SIG-M5 treated with dmso at 0.1 percent for 504 hours (cell line): ENCODE results near the gene ALPK3.

Experiments used
- DNase-seq: peaks from one replicate; lab custom pipeline; 2025; ENCODE audit not compliant: unreplicated experiment; lab: John Stamatoyannopoulos, UW

The ALPK3 gene

GRCh38 chr15:84840741-84841429 lies 23.7 kb downstream of the ALPK3 start:
- DNase-seq = no peak

- DNase-seq = no peak
These were observed 25.6 kb downstream of the ALPK3 start for GRCh38 chr15:84842781-84843180.

- DNase-seq = no peak
These were observed 27.8 kb downstream of the ALPK3 start for GRCh38 chr15:84844964-84845363.

GRCh38 chr15:84845631-84846030 lies 28.5 kb downstream of the ALPK3 start:
- DNase-seq = peak; percentile 32

GRCh38 chr15:84846269-84846668 lies 29.1 kb downstream of the ALPK3 start:
- DNase-seq = no peak

- DNase-seq = no peak
These were observed 30.2 kb downstream of the ALPK3 start for GRCh38 chr15:84847382-84847781.

GRCh38 chr15:84852212-84852611 lies 35.1 kb downstream of the ALPK3 start:
- DNase-seq = no peak

- DNase-seq = no peak
These were observed 38.0 kb downstream of the ALPK3 start for GRCh38 chr15:84855136-84855535.

- no peak for DNase-seq
These were observed 38.6 kb downstream of the ALPK3 start for GRCh38 chr15:84855765-84856164.

GRCh38 chr15:84856731-84857417 lies 39.7 kb downstream of the ALPK3 start:
- no peak for DNase-seq

GRCh38 chr15:84857418-84858004 lies 40.4 kb downstream of the ALPK3 start:
- DNase-seq = no peak

- DNase-seq = no peak
These were observed 41.1 kb downstream of the ALPK3 start for GRCh38 chr15:84858231-84858630.

- peak; percentile 51 for DNase-seq
These were observed 42.0 kb downstream of the ALPK3 start for GRCh38 chr15:84859144-84859543.

- DNase-seq = no peak
These were observed 42.5 kb downstream of the ALPK3 start for GRCh38 chr15:84859651-84860050.

GRCh38 chr15:84861781-84862180 lies 44.6 kb downstream of the ALPK3 start:
- no peak for DNase-seq

GRCh38 chr15:84862214-84862975 lies 45.2 kb downstream of the ALPK3 start:
- DNase-seq = no peak

- no peak for DNase-seq
These were observed 46.6 kb downstream of the ALPK3 start for GRCh38 chr15:84863565-84864443.

GRCh38 chr15:84864444-84864795 lies 47.3 kb downstream of the ALPK3 start:
- no peak for DNase-seq

GRCh38 chr15:84865074-84865569 lies 48.0 kb downstream of the ALPK3 start:
- DNase-seq = no peak

GRCh38 chr15:84868037-84868880 lies 51.1 kb downstream of the ALPK3 start:
- no peak for DNase-seq
